ENCODE measurements around the gene CD226.

The CD226 gene

GRCh38 chr18:69817335-69817940 lies 130.2 kb downstream of the CD226 start:
- DNase-seq (ENCODE audit: low read depth in 2 of 2) = no peak

- DNase-seq (ENCODE audit: low read depth in 2 of 2) = no peak
Observed at GRCh38 chr18:69814861-69815385, 132.8 kb downstream of the CD226 start.

- no peak for DNase-seq (ENCODE audit: low read depth in 2 of 2)
Observed at GRCh38 chr18:69813559-69813958, 134.1 kb downstream of the CD226 start.

GRCh38 chr18:69808399-69808798 lies 139.3 kb downstream of the CD226 start:
- no peak for DNase-seq (ENCODE audit: low read depth in 2 of 2)

- DNase-seq (ENCODE audit: low read depth in 2 of 2) = no peak
Observed at GRCh38 chr18:69804776-69805501, 142.7 kb downstream of the CD226 start.
